ENCODE data around the gene HPSE. TPM values are rescaled to one million over a fixed set of nuclear protein-coding genes. Genes with fewer than 3 reads are reported as not detected.
A peak's percentile ranks its signal among the peaks of the same experiment; 100 is the strongest.

The HPSE gene
- total and polyA plus RNA-seq, 2 of the 13 experiments (the other 11 are each of a cell fraction or from before 2014, with no cell fraction given) = not detected

GRCh38 chr4:83356899-83357661, 22.4 kb upstream of the HPSE start (continued):
- TF ChIP-seq, protein P1, sequence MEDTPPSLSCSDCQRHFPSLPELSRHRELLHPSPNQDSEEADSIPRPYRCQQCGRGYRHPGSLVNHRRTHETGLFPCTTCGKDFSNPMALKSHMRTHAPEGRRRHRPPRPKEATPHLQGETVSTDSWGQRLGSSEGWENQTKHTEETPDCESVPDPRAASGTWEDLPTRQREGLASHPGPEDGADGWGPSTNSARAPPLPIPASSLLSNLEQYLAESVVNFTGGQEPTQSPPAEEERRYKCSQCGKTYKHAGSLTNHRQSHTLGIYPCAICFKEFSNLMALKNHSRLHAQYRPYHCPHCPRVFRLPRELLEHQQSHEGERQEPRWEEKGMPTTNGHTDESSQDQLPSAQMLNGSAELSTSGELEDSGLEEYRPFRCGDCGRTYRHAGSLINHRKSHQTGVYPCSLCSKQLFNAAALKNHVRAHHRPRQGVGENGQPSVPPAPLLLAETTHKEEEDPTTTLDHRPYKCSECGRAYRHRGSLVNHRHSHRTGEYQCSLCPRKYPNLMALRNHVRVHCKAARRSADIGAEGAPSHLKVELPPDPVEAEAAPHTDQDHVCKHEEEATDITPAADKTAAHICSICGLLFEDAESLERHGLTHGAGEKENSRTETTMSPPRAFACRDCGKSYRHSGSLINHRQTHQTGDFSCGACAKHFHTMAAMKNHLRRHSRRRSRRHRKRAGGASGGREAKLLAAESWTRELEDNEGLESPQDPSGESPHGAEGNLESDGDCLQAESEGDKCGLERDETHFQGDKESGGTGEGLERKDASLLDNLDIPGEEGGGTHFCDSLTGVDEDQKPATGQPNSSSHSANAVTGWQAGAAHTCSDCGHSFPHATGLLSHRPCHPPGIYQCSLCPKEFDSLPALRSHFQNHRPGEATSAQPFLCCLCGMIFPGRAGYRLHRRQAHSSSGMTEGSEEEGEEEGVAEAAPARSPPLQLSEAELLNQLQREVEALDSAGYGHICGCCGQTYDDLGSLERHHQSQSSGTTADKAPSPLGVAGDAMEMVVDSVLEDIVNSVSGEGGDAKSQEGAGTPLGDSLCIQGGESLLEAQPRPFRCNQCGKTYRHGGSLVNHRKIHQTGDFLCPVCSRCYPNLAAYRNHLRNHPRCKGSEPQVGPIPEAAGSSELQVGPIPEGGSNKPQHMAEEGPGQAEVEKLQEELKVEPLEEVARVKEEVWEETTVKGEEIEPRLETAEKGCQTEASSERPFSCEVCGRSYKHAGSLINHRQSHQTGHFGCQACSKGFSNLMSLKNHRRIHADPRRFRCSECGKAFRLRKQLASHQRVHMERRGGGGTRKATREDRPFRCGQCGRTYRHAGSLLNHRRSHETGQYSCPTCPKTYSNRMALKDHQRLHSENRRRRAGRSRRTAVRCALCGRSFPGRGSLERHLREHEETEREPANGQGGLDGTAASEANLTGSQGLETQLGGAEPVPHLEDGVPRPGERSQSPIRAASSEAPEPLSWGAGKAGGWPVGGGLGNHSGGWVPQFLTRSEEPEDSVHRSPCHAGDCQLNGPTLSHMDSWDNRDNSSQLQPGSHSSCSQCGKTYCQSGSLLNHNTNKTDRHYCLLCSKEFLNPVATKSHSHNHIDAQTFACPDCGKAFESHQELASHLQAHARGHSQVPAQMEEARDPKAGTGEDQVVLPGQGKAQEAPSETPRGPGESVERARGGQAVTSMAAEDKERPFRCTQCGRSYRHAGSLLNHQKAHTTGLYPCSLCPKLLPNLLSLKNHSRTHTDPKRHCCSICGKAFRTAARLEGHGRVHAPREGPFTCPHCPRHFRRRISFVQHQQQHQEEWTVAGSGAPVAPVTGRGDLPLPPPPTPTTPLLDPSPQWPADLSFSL (CRISPR knock-in tag; IDR thresholded peaks at IDR 0.05) = no peak
- TF ChIP-seq ZNF136 (CRISPR knock-in tag; IDR thresholded peaks at IDR 0.05; ENCODE audit: low read depth) = no peak
- no peak for TF ChIP-seq ZNF329 (CRISPR knock-in tag; IDR thresholded peaks at IDR 0.05; ENCODE audit: low read depth)
- TF ChIP-seq CREM (IDR thresholded peaks at IDR 0.05) = peak; percentile 40; the same call in 1 of the 2 replicates
- TF ChIP-seq CREM (CRISPR knock-in tag; IDR thresholded peaks at IDR 0.05) = no peak
- peak; percentile 51; the same call in 1 of the 2 replicates for TF ChIP-seq ARID5B (CRISPR knock-in tag; IDR thresholded peaks at IDR 0.05)
- TF ChIP-seq, protein P2, sequence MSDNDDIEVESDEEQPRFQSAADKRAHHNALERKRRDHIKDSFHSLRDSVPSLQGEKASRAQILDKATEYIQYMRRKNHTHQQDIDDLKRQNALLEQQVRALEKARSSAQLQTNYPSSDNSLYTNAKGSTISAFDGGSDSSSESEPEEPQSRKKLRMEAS (IDR thresholded peaks at IDR 0.05) = no peak
- no peak for TF ChIP-seq CBX5 (CRISPR knock-in tag; IDR thresholded peaks at IDR 0.05; ENCODE audit: borderline replicate concordance)
- no peak for TF ChIP-seq ZNF282 (IDR thresholded peaks at IDR 0.05; ENCODE audit: partially characterized antibody)
- TF ChIP-seq ZNF724P (CRISPR knock-in tag; IDR thresholded peaks at IDR 0.05; ENCODE audit: borderline replicate concordance) = no peak
- TF ChIP-seq GATA4 (IDR thresholded peaks at IDR 0.05; ENCODE audit: borderline replicate concordance, low read depth) = no peak
- TF ChIP-seq, protein P3, sequence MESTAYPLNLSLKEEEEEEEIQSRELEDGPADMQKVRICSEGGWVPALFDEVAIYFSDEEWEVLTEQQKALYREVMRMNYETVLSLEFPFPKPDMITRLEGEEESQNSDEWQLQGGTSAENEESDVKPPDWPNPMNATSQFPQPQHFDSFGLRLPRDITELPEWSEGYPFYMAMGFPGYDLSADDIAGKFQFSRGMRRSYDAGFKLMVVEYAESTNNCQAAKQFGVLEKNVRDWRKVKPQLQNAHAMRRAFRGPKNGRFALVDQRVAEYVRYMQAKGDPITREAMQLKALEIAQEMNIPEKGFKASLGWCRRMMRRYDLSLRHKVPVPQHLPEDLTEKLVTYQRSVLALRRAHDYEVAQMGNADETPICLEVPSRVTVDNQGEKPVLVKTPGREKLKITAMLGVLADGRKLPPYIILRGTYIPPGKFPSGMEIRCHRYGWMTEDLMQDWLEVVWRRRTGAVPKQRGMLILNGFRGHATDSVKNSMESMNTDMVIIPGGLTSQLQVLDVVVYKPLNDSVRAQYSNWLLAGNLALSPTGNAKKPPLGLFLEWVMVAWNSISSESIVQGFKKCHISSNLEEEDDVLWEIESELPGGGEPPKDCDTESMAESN (CRISPR knock-in tag; conservative IDR thresholded peaks at IDR 0.05) = no peak
- peak; percentile 39 for TF ChIP-seq TEAD3 (CRISPR knock-in tag; optimal IDR thresholded peaks at IDR 0.05; ENCODE audit: borderline replicate concordance)
- no peak for TF ChIP-seq CENPT (CRISPR knock-in tag; IDR thresholded peaks at IDR 0.05; ENCODE audit: low read depth)
- TF ChIP-seq ZNF713 (CRISPR knock-in tag; IDR thresholded peaks at IDR 0.05) = no peak
- no peak for TF ChIP-seq ZNF292 (CRISPR knock-in tag; IDR thresholded peaks at IDR 0.05; ENCODE audit: borderline replicate concordance, low read depth)
- TF ChIP-seq FOSL1 (CRISPR knock-in tag; IDR thresholded peaks at IDR 0.05; ENCODE audit: borderline replicate concordance) = peak; percentile 62; the same call in 1 of the 2 replicates
- TF ChIP-seq BCL6 (CRISPR knock-in tag; IDR thresholded peaks at IDR 0.05) = no peak

Measured in HepG2 (cell line).